Epithelial cell of proximal tubule (primary cell): ENCODE data around the gene PIR. TPM values are rescaled to one million over a fixed set of nuclear protein-coding genes. Genes with fewer than 3 reads are reported as not detected.

Experiments
- DNase-seq: peaks from one replicate; pipeline ENCODE4 v3.0.0-alpha.2; 2011; ENCODE audit warnings: low read depth
- H3K4me3 ChIP-seq: 2 replicates; pipeline ENCODE4 v1.5.1; 2011; ENCODE audit warnings: low read depth, mild to moderate bottlenecking, low read length
- total RNA-seq: library from RNA; depleted of rRNA; stranded (reverse); fragments of >200 nt; gene quantifications from 2 replicates; pipeline ENCODE4 v1.2.3, GENCODE V29; 2015
- TF ChIP-seq, protein P1 (sequence below): conservative IDR thresholded peaks from 2 replicates; pipeline ENCODE4 v1.5.1; 2012; ENCODE audit warnings: low read depth, mild to moderate bottlenecking, low read length

PIR gene
- total RNA-seq, 1 donor from 2014 or later, result 12.7 TPM

DNA sequence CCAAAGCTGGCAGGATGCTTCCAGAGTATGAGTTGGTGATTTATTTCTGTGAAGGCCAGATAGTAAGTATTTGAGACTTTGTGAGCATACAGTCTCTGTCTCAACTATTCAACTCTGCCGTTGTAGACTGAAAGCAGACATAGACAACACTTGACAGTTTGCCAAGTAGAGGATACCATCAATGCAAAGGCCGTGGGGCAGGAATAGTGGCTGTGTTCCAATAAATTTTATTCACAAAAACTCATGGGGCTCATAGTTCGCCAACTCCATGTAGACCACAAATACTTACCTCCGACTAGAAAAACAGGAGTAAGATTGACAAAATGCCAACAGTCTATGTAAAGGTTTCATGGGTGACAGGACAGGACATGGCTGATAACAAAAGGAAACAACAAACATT lies 3.7 kb upstream of the PIR start:
- H3K4me3 ChIP-seq, result no peak overlapping the region
- TF ChIP-seq, protein P1, sequence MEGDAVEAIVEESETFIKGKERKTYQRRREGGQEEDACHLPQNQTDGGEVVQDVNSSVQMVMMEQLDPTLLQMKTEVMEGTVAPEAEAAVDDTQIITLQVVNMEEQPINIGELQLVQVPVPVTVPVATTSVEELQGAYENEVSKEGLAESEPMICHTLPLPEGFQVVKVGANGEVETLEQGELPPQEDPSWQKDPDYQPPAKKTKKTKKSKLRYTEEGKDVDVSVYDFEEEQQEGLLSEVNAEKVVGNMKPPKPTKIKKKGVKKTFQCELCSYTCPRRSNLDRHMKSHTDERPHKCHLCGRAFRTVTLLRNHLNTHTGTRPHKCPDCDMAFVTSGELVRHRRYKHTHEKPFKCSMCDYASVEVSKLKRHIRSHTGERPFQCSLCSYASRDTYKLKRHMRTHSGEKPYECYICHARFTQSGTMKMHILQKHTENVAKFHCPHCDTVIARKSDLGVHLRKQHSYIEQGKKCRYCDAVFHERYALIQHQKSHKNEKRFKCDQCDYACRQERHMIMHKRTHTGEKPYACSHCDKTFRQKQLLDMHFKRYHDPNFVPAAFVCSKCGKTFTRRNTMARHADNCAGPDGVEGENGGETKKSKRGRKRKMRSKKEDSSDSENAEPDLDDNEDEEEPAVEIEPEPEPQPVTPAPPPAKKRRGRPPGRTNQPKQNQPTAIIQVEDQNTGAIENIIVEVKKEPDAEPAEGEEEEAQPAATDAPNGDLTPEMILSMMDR, result no peak
- DNase-seq, result no peak

DNA sequence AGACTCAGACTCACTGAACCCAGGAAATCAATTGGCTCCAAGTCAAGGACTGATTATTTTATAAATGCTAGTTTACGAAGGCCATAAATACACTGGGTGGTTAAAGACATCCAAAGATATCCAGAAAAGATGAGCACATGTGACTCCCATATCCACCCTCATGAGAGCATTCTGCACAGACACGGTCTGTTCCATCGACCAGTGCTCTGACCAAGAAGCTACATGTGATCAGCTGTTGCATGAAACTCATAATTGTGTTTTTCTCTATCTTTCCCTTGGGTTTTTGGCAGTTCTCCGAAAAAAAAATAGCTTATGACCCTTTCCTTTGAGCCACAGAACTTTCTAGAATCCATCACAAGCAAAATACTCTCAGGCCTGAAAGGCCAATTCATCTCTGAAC lies 2.7 kb upstream of the PIR start:
- TF ChIP-seq, protein P1, result no peak
- no peak overlapping the region for H3K4me3 ChIP-seq
- DNase-seq, result no peak

DNA sequence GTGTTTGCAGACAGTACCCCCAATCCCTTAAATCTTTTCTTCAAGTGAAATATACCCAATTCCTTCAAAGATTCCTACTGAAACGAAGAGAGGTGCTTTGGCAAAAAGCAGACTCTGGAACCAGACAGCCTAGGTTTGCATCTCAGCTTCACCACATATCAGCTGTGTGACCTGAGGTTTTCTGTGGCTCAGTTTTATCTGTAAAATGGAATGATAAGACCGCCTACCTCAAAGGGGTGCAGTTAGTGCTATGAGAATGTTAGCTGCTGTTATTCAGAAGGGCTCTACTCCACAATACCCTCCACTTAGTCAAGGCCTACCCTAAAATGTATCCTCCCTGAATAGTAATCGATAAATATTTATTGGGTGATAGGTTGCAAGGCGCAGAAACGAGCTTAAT lies 664 bp downstream of the PIR start:
- no peak for DNase-seq
- peak overlapping the region; percentile 59 for H3K4me3 ChIP-seq
- TF ChIP-seq, protein P1, result no peak

DNA sequence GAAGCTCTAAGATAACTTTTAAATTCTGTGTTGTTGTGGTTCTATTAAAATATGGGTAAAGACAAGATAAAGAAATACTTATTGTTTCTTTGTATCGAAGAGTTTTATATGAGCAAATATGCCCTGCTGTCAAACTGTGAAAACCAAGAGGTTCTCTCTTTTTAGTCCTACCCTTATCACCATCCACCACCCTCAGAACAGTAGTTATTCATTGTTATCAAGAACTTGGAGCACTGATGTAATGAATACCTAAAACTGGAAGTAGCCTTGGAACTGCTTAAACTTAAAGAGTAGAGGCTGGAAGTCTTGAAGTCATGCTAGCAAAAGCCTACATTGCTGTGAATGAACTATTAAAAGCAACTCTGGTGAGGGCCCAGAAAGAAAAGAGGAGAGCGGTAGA lies 9.2 kb downstream of the PIR start:
- H3K4me3 ChIP-seq, result no peak overlapping the region

DNA sequence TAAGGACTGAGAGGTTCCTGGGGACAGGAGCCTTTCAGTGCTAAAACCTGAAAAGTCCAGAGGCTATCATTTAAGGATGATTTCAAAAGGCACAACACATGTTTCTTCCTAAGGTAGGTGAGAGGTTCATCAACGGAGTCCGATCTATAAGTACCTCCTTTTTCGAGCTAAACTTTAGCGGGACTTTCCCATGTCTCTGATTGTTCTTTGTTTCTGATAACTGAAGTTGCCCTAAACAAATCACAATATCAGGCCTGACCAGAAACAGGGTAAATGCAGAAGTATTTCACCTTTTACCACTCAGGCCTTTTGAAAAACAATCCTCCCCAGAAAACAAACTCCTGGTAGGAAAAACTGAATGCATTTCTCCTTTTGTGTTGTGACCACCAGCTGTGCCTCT lies 17.6 kb downstream of the PIR start:
- no peak overlapping the region for H3K4me3 ChIP-seq
- TF ChIP-seq, protein P1, result no peak
- DNase-seq, result no peak

More for the DNA sequence above, 9.2 kb downstream of the PIR start:
- no peak for DNase-seq
- TF ChIP-seq, protein P1, result no peak

DNA sequence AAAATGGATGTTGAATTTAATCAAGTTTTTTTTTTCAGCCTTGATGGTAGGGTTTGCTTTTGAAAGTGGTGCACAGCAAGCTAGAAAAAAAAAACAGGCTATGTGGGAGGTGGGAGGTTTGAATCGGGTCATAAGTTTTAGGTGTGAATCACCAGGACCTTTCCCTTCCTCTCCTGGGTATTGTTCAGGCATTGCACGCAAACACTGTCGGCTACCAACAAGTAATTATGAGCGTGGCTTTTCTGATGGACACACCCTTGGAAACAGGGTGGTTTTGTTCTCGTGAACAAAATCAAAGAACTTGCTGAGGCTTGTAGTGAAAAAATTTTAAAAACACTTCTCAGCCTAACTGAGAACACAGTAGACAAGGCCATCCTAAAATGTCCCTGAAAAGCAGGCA lies 18.1 kb downstream of the PIR start:
- TF ChIP-seq, protein P1, result no peak
- no peak for DNase-seq
- H3K4me3 ChIP-seq, result no peak overlapping the region

DNA sequence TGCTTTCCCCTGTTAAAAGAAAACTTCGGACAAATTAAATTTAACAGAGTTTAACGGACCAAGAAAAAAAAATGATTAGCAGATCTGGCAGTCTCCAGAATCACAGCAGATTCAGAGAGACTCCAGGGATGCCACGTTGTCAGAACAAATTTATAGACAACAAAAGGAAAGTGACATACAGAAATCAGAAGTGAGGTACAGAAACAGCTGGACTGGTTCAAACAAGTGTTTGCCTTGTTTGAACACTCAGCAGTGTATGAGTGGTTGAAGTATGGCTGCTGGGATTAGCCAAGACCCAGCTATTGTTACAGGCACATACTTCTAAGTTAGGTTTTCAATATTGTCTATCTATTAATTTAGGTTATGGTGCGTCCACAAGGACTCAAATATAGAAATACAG lies 19.1 kb downstream of the PIR start:
- H3K4me3 ChIP-seq, result no peak overlapping the region
- no peak for DNase-seq
- TF ChIP-seq, protein P1, result no peak
